ENCODE measurements around the gene RNPEPL1. TPM values are rescaled to one million over a fixed set of nuclear protein-coding genes. Genes with fewer than 3 reads are reported as not detected.

Gene RNPEPL1
- total RNA-seq, 4 donors from 2014 or later: 49.1 to 127 (median 55.5) TPM

DNA sequence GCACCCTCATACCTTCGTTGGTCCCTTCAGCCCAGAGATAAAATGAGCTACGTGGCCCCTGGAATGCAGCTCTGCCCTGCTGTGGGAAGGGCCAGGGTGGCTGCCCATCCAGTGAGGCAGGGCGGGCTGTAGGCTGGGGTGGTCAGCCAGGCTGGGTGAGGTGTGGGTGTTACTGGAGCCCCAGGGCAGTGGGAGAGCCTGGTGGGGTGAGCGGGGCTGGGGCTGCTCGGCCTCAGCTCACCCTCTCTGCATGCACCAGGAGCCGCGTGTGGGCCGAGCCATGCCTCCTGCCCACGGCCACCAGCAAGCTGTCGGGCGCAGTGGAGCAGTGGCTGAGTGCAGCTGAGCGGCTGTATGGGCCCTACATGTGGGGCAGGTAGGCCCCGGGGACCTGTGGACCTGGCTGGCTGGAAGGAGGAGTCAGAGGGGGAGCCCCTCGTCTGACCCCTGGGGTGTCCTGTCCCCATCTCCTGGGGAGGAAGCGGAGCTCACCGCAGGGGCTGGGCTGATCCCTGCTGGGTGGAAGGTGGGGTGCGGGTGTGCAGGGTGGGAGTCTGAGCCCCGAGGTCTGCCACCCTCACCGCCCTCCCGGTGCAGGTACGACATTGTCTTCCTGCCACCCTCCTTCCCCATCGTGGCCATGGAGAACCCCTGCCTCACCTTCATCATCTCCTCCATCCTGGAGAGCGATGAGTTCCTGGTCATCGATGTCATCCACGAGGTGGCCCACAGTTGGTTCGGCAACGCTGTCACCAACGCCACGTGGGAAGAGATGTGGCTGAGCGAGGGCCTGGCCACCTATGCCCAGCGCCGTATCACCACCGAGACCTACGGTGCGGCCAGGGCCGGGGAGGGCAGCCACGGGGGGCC, 5.5 kb downstream of the RNPEPL1 start:
- peaks cover 0 to 34% (median 20%) of the 10 kb centered on the region in 3 donors for H3K4me1 ChIP-seq
- no peak overlapping the region for H3K4me3 ChIP-seq
- H3K36me3 ChIP-seq: peaks cover 0 to 76% of the 10 kb centered on the region in 2 donors
- ATAC-seq: no peak
- no peaks in the 10 kb centered on the region for H3K27me3 ChIP-seq
- TF ChIP-seq EP300 (IDR thresholded peaks at IDR 0.05) (no peak), CTCF (IDR thresholded peaks at IDR 0.05) (no peak), POLR2A (IDR thresholded peaks at IDR 0.05) (no peak), POLR2AphosphoS5 (IDR thresholded peaks at IDR 0.05) (no peak)
- 60 to 70% methylated on average over 1 to 2 of the region's 37 CpGs for WGBS, 2 donors (ENCODE audit: low coverage in 1 of 2)
- H3K9me3 ChIP-seq: no peaks in the 10 kb centered on the region
- H3K27ac ChIP-seq: no peak overlapping the region

GRCh38 chr2:240574386-240575100, 6.3 kb downstream of the RNPEPL1 start:
- H3K4me3 ChIP-seq: no peak overlapping the region
- H3K27me3 ChIP-seq: no peaks in the 10 kb centered on the region
- 67 to 100% methylated on average over 1 to 3 of the region's 21 CpGs for WGBS, 2 donors (ENCODE audit: low coverage in 1 of 2)
- H3K4me1 ChIP-seq: peaks cover 0 to 35% (median 19%) of the 10 kb centered on the region in 3 donors
- H3K27ac ChIP-seq: no peak overlapping the region
- TF ChIP-seq EP300 (IDR thresholded peaks at IDR 0.05) (no peak), POLR2AphosphoS5 (IDR thresholded peaks at IDR 0.05) (no peak), POLR2A (IDR thresholded peaks at IDR 0.05) (no peak), CTCF (IDR thresholded peaks at IDR 0.05) (no peak)
- ATAC-seq: no peak
- peaks cover 0 to 78% of the 10 kb centered on the region in 2 donors for H3K36me3 ChIP-seq
- H3K9me3 ChIP-seq: no peaks in the 10 kb centered on the region

DNA sequence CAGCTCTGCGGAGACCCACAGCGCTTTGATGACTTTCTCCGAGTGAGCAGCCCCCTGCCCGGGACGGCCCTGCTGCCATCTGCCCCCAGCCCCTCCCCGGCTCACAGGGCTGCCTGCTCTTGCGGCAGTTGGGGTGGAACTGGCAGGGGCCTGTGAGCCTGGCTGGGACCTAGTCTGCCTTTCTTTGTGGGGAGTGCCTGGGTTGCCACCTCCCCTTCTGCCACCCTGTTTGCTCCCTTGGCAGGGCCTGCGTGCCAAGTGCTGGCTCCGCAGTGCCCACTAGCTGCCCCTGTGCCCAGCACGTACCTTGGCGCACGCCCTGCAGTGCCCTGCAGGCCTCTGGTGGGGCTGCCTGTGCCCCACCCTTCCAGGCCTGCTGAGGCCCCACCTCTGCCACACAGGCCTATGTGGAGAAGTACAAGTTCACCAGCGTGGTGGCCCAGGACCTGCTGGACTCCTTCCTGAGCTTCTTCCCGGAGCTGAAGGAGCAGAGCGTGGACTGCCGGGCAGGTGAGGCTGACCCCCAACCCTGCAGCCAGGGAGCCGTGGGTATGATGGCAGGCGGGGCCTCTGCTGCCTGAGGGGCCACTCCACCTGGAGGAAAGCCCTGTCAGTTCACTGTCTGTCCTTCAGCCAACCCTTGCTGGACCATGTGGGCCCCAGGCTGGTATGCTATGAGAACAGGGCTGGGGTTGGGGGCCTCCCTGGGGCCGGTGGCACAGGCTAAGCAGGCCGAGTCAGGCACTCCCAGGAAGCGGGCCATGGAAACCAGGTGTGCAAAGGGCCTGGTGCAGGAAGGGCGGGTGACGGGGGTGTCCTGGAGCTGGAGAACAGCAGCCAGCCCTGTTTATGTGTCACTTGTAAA, 7.0 kb downstream of the RNPEPL1 start:
- Histone ChIP-seq H3K9me3 (no peaks in the 10 kb centered on the region), H3K27ac (no peak overlapping the region), H3K4me1 (peaks cover 0 to 35% (median 14%) of the 10 kb centered on the region in 3 donors), H3K36me3 (peaks cover 0 to 78% of the 10 kb centered on the region in 2 donors), H3K27me3 (no peaks in the 10 kb centered on the region), H3K4me3 (no peak overlapping the region)
- 67 to 77% methylated on average over 2 to 4 of the region's 23 CpGs for WGBS, 2 donors (ENCODE audit: low coverage in 1 of 2)
- ATAC-seq: no peak
- no peak for TF ChIP-seq CTCF (IDR thresholded peaks at IDR 0.05)
- TF ChIP-seq EP300 (IDR thresholded peaks at IDR 0.05): no peak
- TF ChIP-seq POLR2AphosphoS5 (IDR thresholded peaks at IDR 0.05): no peak
- no peak for TF ChIP-seq POLR2A (IDR thresholded peaks at IDR 0.05)

DNA sequence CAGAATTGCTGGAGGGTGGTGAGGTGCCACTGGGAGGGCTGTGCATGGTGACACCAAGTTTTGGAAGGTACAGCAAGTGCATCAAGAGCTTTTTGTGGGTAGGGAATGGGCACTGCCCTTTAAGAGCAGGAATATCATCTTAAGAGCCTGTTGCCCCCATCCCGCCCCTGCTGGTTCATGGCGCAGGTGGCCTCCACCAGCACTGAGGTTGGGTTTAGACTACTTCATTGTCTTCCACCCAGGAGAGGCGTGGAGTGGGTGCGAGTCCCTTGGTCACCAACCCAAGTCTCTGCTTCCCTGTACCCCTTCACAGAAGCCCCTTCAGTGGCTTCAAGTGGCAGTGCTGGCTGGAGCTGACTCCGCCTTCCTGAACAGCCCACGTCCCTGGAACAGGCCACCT, 7.8 kb downstream of the RNPEPL1 start:
- Histone ChIP-seq H3K27ac (no peak overlapping the region), H3K36me3 (peaks cover 0 to 84% of the 10 kb centered on the region in 2 donors), H3K4me1 (peaks cover 0 to 33% (median 7%) of the 10 kb centered on the region in 3 donors), H3K4me3 (no peak overlapping the region), H3K9me3 (no peaks in the 10 kb centered on the region), H3K27me3 (no peaks in the 10 kb centered on the region)
- 100% methylated on average over 1 of the region's 6 CpGs; no CpG with 5 or more reads in 1 of the 2 donors for WGBS, 2 donors (ENCODE audit: low coverage in 1 of 2)
- no peak for ATAC-seq
- TF ChIP-seq EP300 (IDR thresholded peaks at IDR 0.05) (no peak), POLR2AphosphoS5 (IDR thresholded peaks at IDR 0.05) (no peak), CTCF (IDR thresholded peaks at IDR 0.05) (no peak), POLR2A (IDR thresholded peaks at IDR 0.05) (no peak)
